GM18520 (cell line): ENCODE results near the gene COL6A6.

ENCODE experiments used
- ATAC-seq: cut with Tn5 transposase; IDR thresholded peaks from one replicate; pipeline ENCODE4 v1.9.1; 2021; ENCODE audit not compliant: unreplicated experiment

COL6A6 gene

GRCh38 chr3:130516645-130517512 is at the start of gene COL6A6:
COL6A6 (plus strand) TSS chr3:130517177; CDS start chr3:130560365, 43,188 bp downstream.
- no peak for ATAC-seq

- no peak for ATAC-seq
Observed at GRCh38 chr3:130468311-130468710, 48.7 kb upstream of the COL6A6 start.

GRCh38 chr3:130470126-130470525 is 46.9 kb upstream of the COL6A6 start:
- ATAC-seq: no peak

- ATAC-seq: no peak
Observed at GRCh38 chr3:130473416-130473815, 43.6 kb upstream of the COL6A6 start.

- ATAC-seq: no peak
Observed at GRCh38 chr3:130480736-130481135, 36.2 kb upstream of the COL6A6 start.

GRCh38 chr3:130488288-130488687 is 28.7 kb upstream of the COL6A6 start:
- ATAC-seq: no peak

- ATAC-seq: no peak
Observed at GRCh38 chr3:130488769-130489450, 28.1 kb upstream of the COL6A6 start.

- ATAC-seq: no peak
Observed at GRCh38 chr3:130490241-130490640, 26.7 kb upstream of the COL6A6 start.

GRCh38 chr3:130491431-130491830 is 25.5 kb upstream of the COL6A6 start:
- ATAC-seq: no peak

GRCh38 chr3:130504701-130505100 is 12.3 kb upstream of the COL6A6 start:
- no peak for ATAC-seq

- no peak for ATAC-seq
Observed at GRCh38 chr3:130506031-130506430, 10.9 kb upstream of the COL6A6 start.

GRCh38 chr3:130507746-130508145 is 9.2 kb upstream of the COL6A6 start:
- no peak for ATAC-seq

- no peak for ATAC-seq
Observed at GRCh38 chr3:130509008-130509407, 8.0 kb upstream of the COL6A6 start.

GRCh38 chr3:130514681-130515080 is 2.3 kb upstream of the COL6A6 start:
- no peak for ATAC-seq

- no peak for ATAC-seq
Observed at GRCh38 chr3:130515755-130516154, 1.2 kb upstream of the COL6A6 start.

GRCh38 chr3:130517602-130518001 is 625 bp downstream of the COL6A6 start:
- no peak for ATAC-seq

GRCh38 chr3:130519754-130520153 is 2.8 kb downstream of the COL6A6 start:
- no peak for ATAC-seq

GRCh38 chr3:130522399-130522798 is 5.4 kb downstream of the COL6A6 start:
- ATAC-seq: no peak

GRCh38 chr3:130527426-130527825 is 10.4 kb downstream of the COL6A6 start:
- no peak for ATAC-seq

- ATAC-seq: no peak
Observed at GRCh38 chr3:130528120-130528519, 11.1 kb downstream of the COL6A6 start.

GRCh38 chr3:130529486-130530215 is 12.7 kb downstream of the COL6A6 start:
- ATAC-seq: no peak

- no peak for ATAC-seq
Observed at GRCh38 chr3:130533247-130533646, 16.3 kb downstream of the COL6A6 start.
